Upper lobe of left lung (tissue), 6 donors: ENCODE data around the gene STBD1. TPM values are rescaled to one million over a fixed set of nuclear protein-coding genes. Genes with fewer than 3 reads are reported as not detected.
"Not testable (repeated sequence)": the region's sequence is repeated elsewhere in the genome, so short reads cannot be mapped to it uniquely, and the experiment has no call there.

Experiments
- ATAC-seq, 2 donors: fragments of 200-7000 bp; cut with Tn5 transposase; one replicate each; pipeline ENCODE4 v1.9.1; 2022; ENCODE audit warnings: mild to moderate bottlenecking in 2 of 2, moderate library complexity in 2 of 2; ENCODE audit not compliant: low FRiP score in 2 of 2
- DNase-seq, 2 donors: peaks; one replicate each; pipeline ENCODE4 v3.0.0-alpha.2; 2019 to 2020
- H3K27ac ChIP-seq, 4 donors: fragments of 200-600 bp; sonication (generic); one replicate each; pipeline ENCODE4 v1.5.1; 2016 to 2019
- H3K27me3 ChIP-seq, 4 donors: fragments of 200-600 bp; sonication (generic); one replicate each; pipeline ENCODE4 v1.5.1; 2017 to 2019
- H3K36me3 ChIP-seq, 4 donors: fragments of 200-600 bp; sonication (generic); one replicate each; pipeline ENCODE4 v1.5.1; 2016 to 2019
- H3K4me1 ChIP-seq, 4 donors: fragments of 200-600 bp; sonication (generic); one replicate each; pipeline ENCODE4 v1.5.1; 2018 to 2019
- H3K4me3 ChIP-seq, 4 donors: fragments of 200-600 bp; sonication (generic); one replicate each; pipeline ENCODE4 v1.5.1; 2017 to 2019; ENCODE audit warnings: mild to moderate bottlenecking in 2 of 4, moderate library complexity in 1 of 4
- H3K9me3 ChIP-seq, 4 donors: fragments of 200-600 bp; sonication (generic); one replicate each; pipeline ENCODE4 v1.5.1; 2018 to 2019
- CTCF ChIP-seq, 6 experiments: fragments of 450-650 bp in 4 of 6; fragments of 200-600 bp in 2 of 6; sonication (generic) in 2 of 6; IDR thresholded peaks; one replicate each; pipeline ENCODE4 v1.5.1; 2016 to 2019; ENCODE audit warnings: antibody characterized with exemption in 6 of 6
- EP300 ChIP-seq, 4 donors: sonication (generic); formaldehyde crosslinking; IDR thresholded peaks; one replicate each; pipeline ENCODE4 v1.5.1; 2017; ENCODE audit warnings: antibody characterized with exemption in 4 of 4, control low read depth in 2 of 4
- POLR2A ChIP-seq, 4 donors: fragments of 450-650 bp; IDR thresholded peaks; one replicate each; pipeline ENCODE4 v1.5.1; 2016 to 2017; ENCODE audit warnings: antibody characterized with exemption in 4 of 4, mild to moderate bottlenecking in 2 of 4
- POLR2AphosphoS5 ChIP-seq, 2 donors: sonication (generic); formaldehyde crosslinking; IDR thresholded peaks; one replicate each; pipeline ENCODE4 v1.5.1; 2017; ENCODE audit warnings: antibody characterized with exemption in 2 of 2
- WGBS, 2 donors: methylation state at CpG; one replicate each; pipeline ENCODE4 v1.1.5; 2017 to 2018; 5-methylcytosine and 5-hydroxymethylcytosine counted together
- total RNA-seq, 6 donors: library from RNA; depleted of rRNA in 4 of 6; stranded (reverse); fragments of >200 nt in 4 of 6; gene quantifications; one replicate each; pipeline versions ENCODE4 v1.1.0 to v1.2.1, GENCODE V29; 2016 to 2021
- donor health status: DM: no; HTN: no; CAD: no; lungs with moderate emphysema.
- donor health status: DM: no; HTN: yes; CAD: no; lungs with severe emphysema.

STBD1 gene
- total RNA-seq, 6 donors from 2014 or later: 3.6 to 14.2 (median 5.7) TPM

- no peak for TF ChIP-seq EP300 (IDR thresholded peaks at IDR 0.05)
- TF ChIP-seq POLR2AphosphoS5 (IDR thresholded peaks at IDR 0.05): no peak
- TF ChIP-seq CTCF (IDR thresholded peaks at IDR 0.05): no peak
- TF ChIP-seq POLR2A (IDR thresholded peaks at IDR 0.05): no peak
- Histone ChIP-seq H3K9me3 (peaks cover 0 to 5% (median 0%) of the 10 kb centered on the region in 4 donors), H3K36me3 (no peaks in the 10 kb centered on the region), H3K27me3 (no peaks in the 10 kb centered on the region), H3K4me3 (no peak overlapping the region), H3K27ac (no peak overlapping the region), H3K4me1 (peaks cover 0 to 4% (median 0%) of the 10 kb centered on the region in 4 donors)
- 85 to 90% methylated on average over 6 of the region's 6 CpGs for WGBS, 2 donors
- no peak for ATAC-seq
- DNase-seq: no peak
Measured at GRCh38 chr4:76282941-76283689, 23.4 kb upstream of the STBD1 start.

GRCh38 chr4:76283900-76284299 is 22.6 kb upstream of the STBD1 start:
- Histone ChIP-seq H3K4me1 (peaks cover 0 to 4% (median 0%) of the 10 kb centered on the region in 4 donors), H3K36me3 (no peaks in the 10 kb centered on the region), H3K9me3 (peaks cover 0 to 5% (median 0%) of the 10 kb centered on the region in 4 donors), H3K27ac (no peak overlapping the region), H3K4me3 (no peak overlapping the region), H3K27me3 (no peaks in the 10 kb centered on the region)
- WGBS, 2 donors: 78 to 80% methylated on average over 4 of the region's 4 CpGs
- DNase-seq: no peak
- ATAC-seq: no peak
- TF ChIP-seq EP300 (IDR thresholded peaks at IDR 0.05) (no peak), POLR2A (IDR thresholded peaks at IDR 0.05) (no peak), CTCF (IDR thresholded peaks at IDR 0.05) (no peak), POLR2AphosphoS5 (IDR thresholded peaks at IDR 0.05) (no peak)

GRCh38 chr4:76287811-76288210 is 18.7 kb upstream of the STBD1 start:
- H3K4me3 ChIP-seq, H3K36me3 ChIP-seq, ATAC-seq, H3K27ac ChIP-seq, H3K9me3 ChIP-seq, DNase-seq, H3K27me3 ChIP-seq, H3K4me1 ChIP-seq: not testable (repeated sequence)
- WGBS, 2 donors: 78 to 85% methylated on average over 3 of the region's 3 CpGs

- H3K4me1 ChIP-seq: peaks cover 0 to 29% (median 11%) of the 10 kb centered on the region in 4 donors
- 59 to 74% methylated on average over 3 of the region's 3 CpGs for WGBS, 2 donors
- peaks cover 0 to 6% (median 0%) of the 10 kb centered on the region in 4 donors for H3K9me3 ChIP-seq
- ATAC-seq (peak; percentile 50 to 72), DNase-seq (peak in 1 of 2 donors; percentile 75)
- no peaks in the 10 kb centered on the region for H3K36me3 ChIP-seq
- H3K27me3 ChIP-seq: no peaks in the 10 kb centered on the region
- H3K4me3 ChIP-seq: no peak overlapping the region
- no peak for TF ChIP-seq POLR2A (IDR thresholded peaks at IDR 0.05)
- no peak for TF ChIP-seq CTCF (IDR thresholded peaks at IDR 0.05)
- TF ChIP-seq EP300 (IDR thresholded peaks at IDR 0.05): no peak
- TF ChIP-seq POLR2AphosphoS5 (IDR thresholded peaks at IDR 0.05): no peak
- peak overlapping the region in 3 of 4 donors; percentile 15 to 54 (median 40) for H3K27ac ChIP-seq
Measured at GRCh38 chr4:76292730-76293129, 13.8 kb upstream of the STBD1 start.

GRCh38 chr4:76293772-76294171 is 12.8 kb upstream of the STBD1 start:
- H3K9me3 ChIP-seq: peaks cover 0 to 11% (median 0%) of the 10 kb centered on the region in 4 donors
- no peak overlapping the region for H3K4me3 ChIP-seq
- TF ChIP-seq CTCF (IDR thresholded peaks at IDR 0.05) (no peak), POLR2A (IDR thresholded peaks at IDR 0.05) (no peak), EP300 (IDR thresholded peaks at IDR 0.05) (peak in 2 of 4 donors; percentile 44 to 48), POLR2AphosphoS5 (IDR thresholded peaks at IDR 0.05) (peak in 1 of 2 donors; percentile 68)
- peak overlapping the region in 2 of 4 donors; percentile 40 to 54 for H3K27ac ChIP-seq
- H3K4me1 ChIP-seq: peaks cover 0 to 29% (median 11%) of the 10 kb centered on the region in 4 donors
- H3K27me3 ChIP-seq: no peaks in the 10 kb centered on the region
- 39 to 64% methylated on average over 2 of the region's 2 CpGs for WGBS, 2 donors
- no peak for DNase-seq
- H3K36me3 ChIP-seq: no peaks in the 10 kb centered on the region
- ATAC-seq: peak; percentile 59 to 76
